ENCODE results near the gene CPED1.
"Not testable (repeated sequence)": the region's sequence is repeated elsewhere in the genome, so short reads cannot be mapped to it uniquely, and the experiment has no call there.

The CPED1 gene

GRCh38 chr7:121302214-121302745 lies 313.8 kb downstream of the CPED1 start:
- Mint-ChIP-seq H3K36me3 (peaks cover 43% of the 10 kb centered on the region), H3K27ac (peak overlapping the region; percentile 95), H3K4me1 (peaks cover 51% of the 10 kb centered on the region), H3K27me3 (no peaks in the 10 kb centered on the region), H3K4me3 (peak overlapping the region; percentile 10), H3K9me3 (no peaks in the 10 kb centered on the region)
- peak; percentile 99 for ATAC-seq

- H3K27ac Mint-ChIP-seq, result peak overlapping the region; percentile 49
- H3K36me3 Mint-ChIP-seq, result peaks cover 47% of the 10 kb centered on the region
- no peak overlapping the region for H3K4me3 Mint-ChIP-seq
- ATAC-seq, result no peak
- H3K4me1 Mint-ChIP-seq, result peaks cover 54% of the 10 kb centered on the region
- no peaks in the 10 kb centered on the region for H3K9me3 Mint-ChIP-seq
- H3K27me3 Mint-ChIP-seq, result no peaks in the 10 kb centered on the region
These were observed 315.1 kb downstream of the CPED1 start for GRCh38 chr7:121303422-121304101.

- Mint-ChIP-seq H3K4me3 (no peak overlapping the region), H3K4me1 (peaks cover 54% of the 10 kb centered on the region), H3K36me3 (peaks cover 53% of the 10 kb centered on the region), H3K27me3 (no peaks in the 10 kb centered on the region), H3K9me3 (peaks cover under 1% of the 10 kb centered on the region), H3K27ac (peak overlapping the region; percentile 49)
- ATAC-seq, result no peak
These were observed 315.7 kb downstream of the CPED1 start for GRCh38 chr7:121304102-121304658.

- Mint-ChIP-seq H3K36me3 (peaks cover 63% of the 10 kb centered on the region), H3K4me3 (no peak overlapping the region), H3K4me1 (peaks cover 54% of the 10 kb centered on the region), H3K9me3 (peaks cover 7% of the 10 kb centered on the region), H3K27me3 (no peaks in the 10 kb centered on the region), H3K27ac (peak overlapping the region; percentile 49)
- ATAC-seq, result no peak
These were observed 316.6 kb downstream of the CPED1 start for GRCh38 chr7:121305109-121305508.

DNA sequence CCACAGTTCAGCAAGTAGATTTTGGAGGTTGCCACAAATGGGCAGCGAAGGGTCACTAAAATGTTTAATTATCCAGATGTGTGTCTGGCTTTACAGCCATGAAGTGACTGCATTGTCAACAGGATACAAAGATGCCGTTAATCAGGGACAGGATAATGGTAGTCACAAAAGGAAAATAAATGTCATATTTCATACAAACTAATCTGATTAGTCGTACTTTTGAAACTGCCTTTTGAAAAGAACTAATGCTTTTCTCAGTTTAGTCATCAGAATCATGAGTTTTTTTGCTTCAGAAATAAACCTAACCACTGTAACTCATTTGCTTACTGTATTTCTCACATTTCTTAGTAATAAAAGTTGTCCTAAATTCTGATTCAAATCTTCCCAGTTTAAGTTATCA lies 318.1 kb downstream of the CPED1 start:
- ATAC-seq, result no peak
- Mint-ChIP-seq H3K36me3 (peaks cover 68% of the 10 kb centered on the region), H3K4me1 (peaks cover 58% of the 10 kb centered on the region), H3K27me3 (no peaks in the 10 kb centered on the region), H3K9me3 (peaks cover 11% of the 10 kb centered on the region), H3K27ac (peak overlapping the region; percentile 82), H3K4me3 (no peak overlapping the region)

- Mint-ChIP-seq H3K27ac (peak overlapping the region; percentile 82), H3K36me3 (peaks cover 65% of the 10 kb centered on the region), H3K4me3 (no peak overlapping the region), H3K27me3 (no peaks in the 10 kb centered on the region), H3K9me3 (peaks cover 11% of the 10 kb centered on the region), H3K4me1 (peaks cover 53% of the 10 kb centered on the region)
- no peak for ATAC-seq
These were observed 318.6 kb downstream of the CPED1 start for GRCh38 chr7:121307021-121307574.

DNA sequence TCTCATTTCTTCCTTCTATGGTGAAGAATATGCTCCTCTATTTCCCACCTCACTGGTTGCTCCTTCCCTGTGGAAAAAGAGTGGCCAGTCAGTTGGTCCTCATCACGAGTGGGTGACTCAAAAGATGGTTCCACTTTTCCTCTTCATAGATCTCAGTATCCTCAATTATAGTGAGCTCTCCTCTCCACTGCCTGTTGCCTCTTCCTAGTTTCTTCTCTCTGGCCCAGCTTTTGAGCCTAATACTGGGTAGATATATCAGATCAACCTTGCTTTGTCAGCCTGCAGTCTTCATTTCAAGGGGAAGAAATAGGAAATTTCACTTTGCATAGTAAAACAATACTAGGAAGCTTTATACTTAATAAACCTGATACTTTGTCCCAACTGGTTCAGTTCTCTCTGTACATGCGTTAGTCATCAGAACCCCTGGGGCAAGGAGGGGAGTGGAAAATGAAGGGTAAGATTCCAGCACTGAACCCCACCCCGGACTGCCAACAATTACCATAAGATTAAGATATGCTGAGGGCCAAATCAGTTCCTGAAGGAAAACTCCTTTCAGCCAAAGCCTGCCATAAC lies 324.8 kb downstream of the CPED1 start:
- peak overlapping the region; percentile 58 for H3K4me3 Mint-ChIP-seq
- peak; percentile 51 for ATAC-seq
- H3K27me3 Mint-ChIP-seq, result no peaks in the 10 kb centered on the region
- H3K36me3 Mint-ChIP-seq, result peaks cover 60% of the 10 kb centered on the region
- peaks cover 59% of the 10 kb centered on the region for H3K4me1 Mint-ChIP-seq
- H3K27ac Mint-ChIP-seq, result peak overlapping the region; percentile 91
- H3K9me3 Mint-ChIP-seq, result peaks cover 15% of the 10 kb centered on the region

- peaks cover 60% of the 10 kb centered on the region for H3K36me3 Mint-ChIP-seq
- H3K9me3 Mint-ChIP-seq, result peaks cover 15% of the 10 kb centered on the region
- no peaks in the 10 kb centered on the region for H3K27me3 Mint-ChIP-seq
- H3K4me3 Mint-ChIP-seq, result peak overlapping the region; percentile 58
- ATAC-seq, result peak; percentile 84
- peaks cover 66% of the 10 kb centered on the region for H3K4me1 Mint-ChIP-seq
- H3K27ac Mint-ChIP-seq, result peak overlapping the region; percentile 91
These were observed 325.5 kb downstream of the CPED1 start for GRCh38 chr7:121313793-121314676.

- ATAC-seq, H3K4me3 Mint-ChIP-seq, H3K27me3 Mint-ChIP-seq: not testable (repeated sequence)
- H3K4me1 Mint-ChIP-seq, result peaks cover 71% of the 10 kb centered on the region
- H3K36me3 Mint-ChIP-seq, result peaks cover 54% of the 10 kb centered on the region
- peak overlapping the region; percentile 91 for H3K27ac Mint-ChIP-seq
- H3K9me3 Mint-ChIP-seq, result peaks cover 12% of the 10 kb centered on the region
These were observed 326.7 kb downstream of the CPED1 start for GRCh38 chr7:121315170-121315569.

DNA sequence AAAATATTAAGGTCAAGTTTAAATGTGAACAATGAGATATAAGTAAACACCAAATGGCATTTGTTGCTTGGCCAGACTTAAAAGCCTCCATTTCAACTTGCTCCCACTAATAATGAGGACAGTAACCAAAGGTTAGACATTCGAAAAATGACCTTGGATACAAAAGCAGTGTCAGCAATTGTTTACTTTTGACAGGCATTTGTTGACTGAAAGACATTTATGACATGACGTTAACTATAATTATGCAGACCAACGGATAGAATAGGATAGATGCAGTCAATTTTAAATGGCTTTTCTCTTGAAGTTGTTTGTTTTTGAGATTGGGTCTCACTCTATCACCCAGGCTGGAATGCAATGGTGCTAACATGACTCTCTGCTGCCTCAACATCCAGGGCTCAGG lies 333.9 kb downstream of the CPED1 start:
- Mint-ChIP-seq H3K4me1 (peaks cover 46% of the 10 kb centered on the region), H3K27ac (no peak overlapping the region), H3K9me3 (peaks cover 3% of the 10 kb centered on the region), H3K27me3 (no peaks in the 10 kb centered on the region), H3K4me3 (no peak overlapping the region), H3K36me3 (peaks cover 37% of the 10 kb centered on the region)
- ATAC-seq, result no peak

DNA sequence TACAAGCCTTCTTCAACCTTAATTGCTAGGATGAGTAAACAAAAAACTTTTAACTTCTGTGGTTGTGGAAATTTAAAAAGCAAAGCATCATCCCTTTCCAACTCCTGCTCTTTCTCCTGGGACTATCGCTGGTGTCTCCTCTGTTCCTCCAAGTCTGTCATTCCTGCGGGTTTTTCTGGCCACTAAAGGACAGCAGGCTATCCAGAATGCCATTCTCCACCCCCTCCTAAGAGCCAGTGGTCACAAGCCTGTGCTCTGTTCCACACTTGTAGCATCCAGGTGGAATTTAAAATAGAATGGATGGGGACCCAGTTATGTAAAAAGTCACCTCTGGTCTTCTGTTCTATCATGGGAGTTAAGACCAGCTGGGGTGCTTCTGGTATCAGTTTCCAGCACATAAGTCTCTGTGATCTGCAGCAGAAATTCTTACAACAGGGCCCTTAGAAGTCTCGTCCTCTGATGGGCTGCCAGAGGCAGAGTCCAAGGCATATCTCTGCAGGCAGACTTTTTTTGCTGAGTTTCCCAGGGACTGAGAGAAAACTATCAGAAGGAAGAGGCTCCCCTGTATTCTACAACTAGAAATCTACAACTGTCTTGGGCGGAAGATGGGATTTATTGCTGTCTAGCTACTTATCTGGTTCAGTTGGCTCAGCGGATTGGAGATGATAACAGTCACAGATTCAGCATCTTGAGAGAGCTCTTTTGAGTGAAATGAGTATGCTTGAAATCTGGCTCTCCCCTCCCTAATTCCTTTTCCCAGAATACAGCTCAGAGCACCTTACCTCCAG lies 335.2 kb downstream of the CPED1 start:
- no peak overlapping the region for H3K4me3 Mint-ChIP-seq
- H3K27me3 Mint-ChIP-seq, result no peaks in the 10 kb centered on the region
- peaks cover 33% of the 10 kb centered on the region for H3K36me3 Mint-ChIP-seq
- H3K4me1 Mint-ChIP-seq, result peaks cover 53% of the 10 kb centered on the region
- peak overlapping the region; percentile 18 for H3K27ac Mint-ChIP-seq
- peaks cover 3% of the 10 kb centered on the region for H3K9me3 Mint-ChIP-seq
- no peak for ATAC-seq

- Mint-ChIP-seq H3K36me3 (peaks cover 12% of the 10 kb centered on the region), H3K4me1 (peaks cover 51% of the 10 kb centered on the region), H3K27ac (peak overlapping the region; percentile 93), H3K27me3 (no peaks in the 10 kb centered on the region), H3K9me3 (no peaks in the 10 kb centered on the region), H3K4me3 (peak overlapping the region; percentile 90)
- ATAC-seq, result no peak
These were observed 339.2 kb downstream of the CPED1 start for GRCh38 chr7:121327671-121328070.

GRCh38 chr7:121328508-121329190 lies 340.1 kb downstream of the CPED1 start, which contains the start of gene WNT16:
WNT16 (plus strand) TSS chr7:121329000; CDS start chr7:121329293, 293 bp downstream.
- peak; percentile 83 for ATAC-seq

More at GRCh38 chr7:121328508-121329190, 340.1 kb downstream of the CPED1 start, which contains the start of gene WNT16:
- Mint-ChIP-seq H3K4me1 (peaks cover 47% of the 10 kb centered on the region), H3K4me3 (peak within 1 kb of the TSS; percentile 90), H3K9me3 (no peaks in the 10 kb centered on the region), H3K27me3 (no peaks in the 10 kb centered on the region), H3K27ac (peak within 1 kb of the TSS; percentile 93), H3K36me3 (peaks cover 12% of the 10 kb centered on the region)

All from stimulated activated memory B cell treated with anti-CD40 and anti-IgM and Interleukin-4, amounts not matched to agents 10 μg/mL and 1 μg/mL and 100 μg/mL, for 72 hours (primary cell).